RWPE2 (cell line): ENCODE data around the gene PDCD1.

Source experiments
- ATAC-seq: fragments of 200-7000 bp; cut with Tn5 transposase; 3 replicates; pipeline ENCODE4 v1.9.1; 2021; ENCODE audit warnings: low read depth
- DNase-seq: peaks from one replicate; pipeline ENCODE4 v3.0.0-alpha.2; 2020; ENCODE audit warnings: low spot score
- H3K27ac ChIP-seq: fragments of 450-650 bp; 2 replicates; pipeline ENCODE4 v1.5.1; 2017; ENCODE audit warnings: mild to moderate bottlenecking; ENCODE audit not compliant: poor library complexity, severe bottlenecking
- H3K27me3 ChIP-seq: fragments of 250-450 bp; sonication (Bioruptor Pico); 2 replicates; pipeline ENCODE4 v1.5.1; 2021; ENCODE audit warnings: mild to moderate bottlenecking, moderate library complexity; ENCODE audit not compliant: insufficient read depth, poor library complexity, severe bottlenecking
- H3K36me3 ChIP-seq: fragments of 250-450 bp; sonication (Bioruptor Pico); 2 replicates; pipeline ENCODE4 v1.5.1; 2020; ENCODE audit warnings: low read depth, mild to moderate bottlenecking, moderate library complexity
- H3K4me1 ChIP-seq: fragments of 250-450 bp; sonication (Bioruptor Pico); 2 replicates; pipeline ENCODE4 v1.5.1; 2021; ENCODE audit warnings: mild to moderate bottlenecking, moderate library complexity; ENCODE audit not compliant: insufficient read depth, poor library complexity, severe bottlenecking
- H3K4me3 ChIP-seq: fragments of 250-450 bp; sonication (Bioruptor Pico); 2 replicates; pipeline ENCODE4 v1.5.1; 2021; ENCODE audit warnings: mild to moderate bottlenecking, moderate library complexity; ENCODE audit not compliant: severe bottlenecking
- H3K9me3 ChIP-seq: fragments of 250-450 bp; sonication (Bioruptor Pico); 2 replicates; pipeline ENCODE4 v1.5.1; 2021; ENCODE audit warnings: mild to moderate bottlenecking, moderate library complexity; ENCODE audit not compliant: severe bottlenecking
- TF ChIP-seq, protein P1 (sequence below): fragments of 450-650 bp; IDR thresholded peaks from one replicate; pipeline ENCODE4 v1.5.1; 2017; ENCODE audit warnings: mild to moderate bottlenecking, moderate library complexity; ENCODE audit not compliant: poor library complexity, severe bottlenecking

PDCD1 gene

GRCh38 chr2:241815477-241816430 is 42.9 kb downstream of the PDCD1 start:
- H3K4me3 ChIP-seq = no peak overlapping the region
- ATAC-seq = no peak
- no peaks in the 10 kb centered on the region for H3K9me3 ChIP-seq
- no peaks in the 10 kb centered on the region for H3K36me3 ChIP-seq
- no peak for DNase-seq
- H3K27ac ChIP-seq = no peak overlapping the region
- H3K4me1 ChIP-seq = no peaks in the 10 kb centered on the region
- no peaks in the 10 kb centered on the region for H3K27me3 ChIP-seq
- TF ChIP-seq, protein P1, sequence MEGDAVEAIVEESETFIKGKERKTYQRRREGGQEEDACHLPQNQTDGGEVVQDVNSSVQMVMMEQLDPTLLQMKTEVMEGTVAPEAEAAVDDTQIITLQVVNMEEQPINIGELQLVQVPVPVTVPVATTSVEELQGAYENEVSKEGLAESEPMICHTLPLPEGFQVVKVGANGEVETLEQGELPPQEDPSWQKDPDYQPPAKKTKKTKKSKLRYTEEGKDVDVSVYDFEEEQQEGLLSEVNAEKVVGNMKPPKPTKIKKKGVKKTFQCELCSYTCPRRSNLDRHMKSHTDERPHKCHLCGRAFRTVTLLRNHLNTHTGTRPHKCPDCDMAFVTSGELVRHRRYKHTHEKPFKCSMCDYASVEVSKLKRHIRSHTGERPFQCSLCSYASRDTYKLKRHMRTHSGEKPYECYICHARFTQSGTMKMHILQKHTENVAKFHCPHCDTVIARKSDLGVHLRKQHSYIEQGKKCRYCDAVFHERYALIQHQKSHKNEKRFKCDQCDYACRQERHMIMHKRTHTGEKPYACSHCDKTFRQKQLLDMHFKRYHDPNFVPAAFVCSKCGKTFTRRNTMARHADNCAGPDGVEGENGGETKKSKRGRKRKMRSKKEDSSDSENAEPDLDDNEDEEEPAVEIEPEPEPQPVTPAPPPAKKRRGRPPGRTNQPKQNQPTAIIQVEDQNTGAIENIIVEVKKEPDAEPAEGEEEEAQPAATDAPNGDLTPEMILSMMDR = no peak

DNA sequence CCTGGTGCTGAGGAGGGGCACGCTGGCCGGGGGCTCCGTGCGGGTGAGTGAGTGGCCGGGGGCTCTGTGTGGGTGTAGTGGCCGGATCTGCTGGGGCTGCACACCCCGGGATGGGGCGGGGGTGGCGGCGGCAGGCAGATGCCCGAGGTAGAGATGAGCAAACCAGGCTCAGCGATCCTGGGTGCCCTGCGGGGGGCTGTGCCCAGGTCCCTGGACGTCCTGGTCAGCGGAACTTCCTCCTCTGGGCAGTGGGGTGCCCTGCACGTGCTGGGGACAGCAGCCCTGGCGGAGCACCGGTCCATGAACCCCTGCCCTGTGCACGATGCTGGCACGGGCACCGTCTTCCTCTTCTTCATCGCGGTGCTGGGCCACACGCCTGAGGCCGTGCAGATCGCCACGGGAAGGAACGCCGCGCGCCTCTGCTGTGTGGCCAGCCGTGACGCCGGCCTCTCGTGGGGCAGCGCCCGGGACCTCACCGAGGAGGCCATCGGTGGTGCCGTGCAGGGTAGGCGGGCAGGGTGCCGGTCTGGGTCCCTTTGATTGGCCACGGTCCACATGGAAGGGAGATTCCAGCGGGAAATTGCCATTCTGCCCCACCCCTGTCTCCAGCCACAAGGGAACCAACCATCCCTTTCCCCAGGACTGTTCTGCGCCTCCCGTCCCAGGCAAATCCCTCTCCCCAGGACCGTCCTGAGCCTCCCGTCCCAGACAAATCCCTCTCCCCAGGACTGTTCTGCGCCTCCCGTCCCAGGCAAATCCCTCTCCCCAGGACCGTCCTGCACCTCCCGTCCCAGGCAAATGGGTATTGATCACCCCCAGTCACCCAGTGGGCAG is 43.8 kb downstream of the PDCD1 start:
- Histone ChIP-seq H3K9me3 (no peaks in the 10 kb centered on the region), H3K27ac (no peak overlapping the region), H3K36me3 (no peaks in the 10 kb centered on the region), H3K4me3 (no peak overlapping the region), H3K4me1 (no peaks in the 10 kb centered on the region), H3K27me3 (no peaks in the 10 kb centered on the region)
- DNase-seq (no peak), ATAC-seq (peak; percentile 13; the same call in 1 of the 3 replicates)
- TF ChIP-seq, protein P1 = no peak

- no peaks in the 10 kb centered on the region for H3K27me3 ChIP-seq
- ATAC-seq = no peak
Observed at GRCh38 chr2:241814393-241814642, 44.4 kb downstream of the PDCD1 start.

GRCh38 chr2:241813644-241814392 is 44.9 kb downstream of the PDCD1 start:
- Histone ChIP-seq H3K4me3 (no peak overlapping the region), H3K36me3 (no peaks in the 10 kb centered on the region), H3K4me1 (no peaks in the 10 kb centered on the region), H3K9me3 (no peaks in the 10 kb centered on the region), H3K27me3 (no peaks in the 10 kb centered on the region), H3K27ac (no peak overlapping the region)
- DNase-seq = no peak
- no peak for ATAC-seq
- TF ChIP-seq, protein P1 = no peak

More at GRCh38 chr2:241814393-241814642, 44.4 kb downstream of the PDCD1 start:
- no peak for DNase-seq
- Histone ChIP-seq H3K9me3 (no peaks in the 10 kb centered on the region), H3K4me3 (no peak overlapping the region), H3K36me3 (no peaks in the 10 kb centered on the region), H3K4me1 (no peaks in the 10 kb centered on the region), H3K27ac (no peak overlapping the region)
- TF ChIP-seq, protein P1 = no peak
